SH-SY5Y (cell line): ENCODE results near the gene TMEM184B.

Source experiments
- GATA2 ChIP-seq: IDR thresholded peaks from 2 replicates; pipeline ENCODE4 v1.6.1; 2011; ENCODE audit warnings: mild to moderate bottlenecking, low read depth, low read length
- GATA3 ChIP-seq: IDR thresholded peaks from 2 replicates; pipeline ENCODE4 v1.6.1; 2011; ENCODE audit warnings: low read depth, mild to moderate bottlenecking, low read length, moderate library complexity

DNA sequence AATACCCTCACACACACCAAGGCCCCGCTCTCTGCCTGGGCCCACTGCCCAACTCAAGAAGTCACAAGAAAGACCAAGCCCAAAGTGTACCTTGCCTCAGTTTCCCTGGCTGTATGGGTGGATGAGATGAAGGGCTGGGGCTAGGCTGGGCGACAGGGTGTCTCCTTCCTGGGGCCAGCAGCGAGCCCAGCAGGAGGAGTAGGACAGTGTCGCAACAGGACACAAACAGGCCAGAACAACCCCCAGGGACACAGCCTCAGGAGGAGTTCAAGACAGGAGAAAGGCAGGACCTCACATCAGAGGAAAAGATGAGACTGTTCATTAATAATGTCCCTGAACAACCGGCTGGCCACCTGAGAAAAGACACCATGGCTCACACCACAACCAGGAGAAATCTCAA is 31.2 kb upstream of the TMEM184B start:
- TF ChIP-seq GATA2, result no peak
- TF ChIP-seq GATA3, result no peak
